ENCODE results near the gene CDS2.

GRCh38 chr20:5148581-5148980, 21.8 kb downstream of the CDS2 start:
- TF ChIP-seq POLR2A (IDR thresholded peaks at IDR 0.05; ENCODE audit: low read length) (no peak), GATA1 (IDR thresholded peaks at IDR 0.05; ENCODE audit: low read depth, low read length) (no peak)

All from erythroblast (primary cell).